Progenitor cell of endocrine pancreas (in vitro differentiated cells): ENCODE data around the gene FAM25G. TPM values are rescaled to one million over a fixed set of nuclear protein-coding genes. Genes with fewer than 3 reads are reported as not detected.

Experiments
- DNase-seq: peaks from one replicate; pipeline ENCODE4 v3.0.0; 2021; ENCODE audit warnings: low spot score; ENCODE audit not compliant: unreplicated experiment
- H3K27ac Mint-ChIP-seq: 2 replicates; pipeline ENCODE4 v1.8.0; 2021; ENCODE audit warnings: mild to moderate bottlenecking, moderate library complexity, mixed read lengths
- H3K27me3 Mint-ChIP-seq: 2 replicates; pipeline ENCODE4 v1.8.0; 2021; ENCODE audit warnings: mixed read lengths
- H3K36me3 Mint-ChIP-seq: 2 replicates; pipeline ENCODE4 v1.8.0; 2022; ENCODE audit warnings: mixed read lengths; ENCODE audit not compliant: insufficient read depth
- H3K4me1 Mint-ChIP-seq: 2 replicates; pipeline ENCODE4 v1.8.0; 2021; ENCODE audit warnings: low read depth, mixed read lengths
- H3K4me3 Mint-ChIP-seq: 2 replicates; pipeline ENCODE4 v1.8.0; 2021; ENCODE audit warnings: low read depth, mild to moderate bottlenecking, moderate library complexity, mixed read lengths
- H3K9me3 Mint-ChIP-seq: 2 replicates; pipeline ENCODE4 v1.8.0; 2021; ENCODE audit warnings: low read depth, mixed read lengths
- total RNA-seq: library from RNA; stranded (reverse); gene quantifications from 2 replicates; pipeline ENCODE4 v1.2.1, GENCODE V29; 2021
- TF ChIP-seq, protein P1 (sequence below): fragments of 200-600 bp; sonication (generic); IDR thresholded peaks from one replicate; pipeline ENCODE4 v1.5.0; 2021; ENCODE audit warnings: antibody characterized with exemption, mild to moderate bottlenecking; ENCODE audit not compliant: unreplicated experiment

Gene FAM25G
- total RNA-seq, 1 donor from 2014 or later, result not detected

DNA sequence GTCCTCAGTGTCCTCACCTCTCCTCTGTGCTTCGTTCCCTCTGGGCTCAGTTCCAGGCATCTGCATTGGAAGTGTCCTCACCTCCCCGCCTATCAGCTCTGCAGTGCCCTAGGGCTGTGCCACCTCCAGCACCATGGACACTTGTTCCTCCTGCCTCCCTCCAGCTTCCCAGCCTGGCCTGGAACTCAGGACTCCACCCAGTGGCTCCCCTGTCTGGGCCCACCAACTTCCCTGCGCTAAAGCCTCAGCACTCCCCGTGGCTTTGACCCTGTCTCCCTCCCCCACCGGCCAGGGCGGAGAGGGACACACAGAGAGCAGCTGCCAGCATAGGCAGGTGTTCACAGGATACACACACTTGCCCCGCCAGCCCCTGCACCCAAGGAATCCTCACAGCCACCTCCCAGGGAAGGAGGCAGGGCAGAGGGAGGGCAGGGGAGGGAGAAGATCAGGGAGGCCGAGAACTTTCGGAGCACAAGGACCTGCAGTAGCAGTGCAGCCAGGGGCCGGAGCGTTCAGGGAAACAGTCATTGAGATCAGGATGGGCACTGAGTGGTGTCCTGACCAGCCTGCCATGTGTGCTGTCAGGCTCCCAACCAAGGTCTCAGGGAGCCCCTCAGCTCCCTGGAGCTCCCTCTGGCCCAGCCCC is 38.9 kb downstream of the FAM25G start:
- Mint-ChIP-seq H3K9me3 (no peaks in the 10 kb centered on the region), H3K4me3 (no peak overlapping the region), H3K27me3 (peaks cover 28% of the 10 kb centered on the region), H3K4me1 (no peaks in the 10 kb centered on the region), H3K27ac (no peak overlapping the region), H3K36me3 (no peaks in the 10 kb centered on the region)
- TF ChIP-seq, protein P1, sequence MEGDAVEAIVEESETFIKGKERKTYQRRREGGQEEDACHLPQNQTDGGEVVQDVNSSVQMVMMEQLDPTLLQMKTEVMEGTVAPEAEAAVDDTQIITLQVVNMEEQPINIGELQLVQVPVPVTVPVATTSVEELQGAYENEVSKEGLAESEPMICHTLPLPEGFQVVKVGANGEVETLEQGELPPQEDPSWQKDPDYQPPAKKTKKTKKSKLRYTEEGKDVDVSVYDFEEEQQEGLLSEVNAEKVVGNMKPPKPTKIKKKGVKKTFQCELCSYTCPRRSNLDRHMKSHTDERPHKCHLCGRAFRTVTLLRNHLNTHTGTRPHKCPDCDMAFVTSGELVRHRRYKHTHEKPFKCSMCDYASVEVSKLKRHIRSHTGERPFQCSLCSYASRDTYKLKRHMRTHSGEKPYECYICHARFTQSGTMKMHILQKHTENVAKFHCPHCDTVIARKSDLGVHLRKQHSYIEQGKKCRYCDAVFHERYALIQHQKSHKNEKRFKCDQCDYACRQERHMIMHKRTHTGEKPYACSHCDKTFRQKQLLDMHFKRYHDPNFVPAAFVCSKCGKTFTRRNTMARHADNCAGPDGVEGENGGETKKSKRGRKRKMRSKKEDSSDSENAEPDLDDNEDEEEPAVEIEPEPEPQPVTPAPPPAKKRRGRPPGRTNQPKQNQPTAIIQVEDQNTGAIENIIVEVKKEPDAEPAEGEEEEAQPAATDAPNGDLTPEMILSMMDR, result no peak
- DNase-seq, result no peak

DNA sequence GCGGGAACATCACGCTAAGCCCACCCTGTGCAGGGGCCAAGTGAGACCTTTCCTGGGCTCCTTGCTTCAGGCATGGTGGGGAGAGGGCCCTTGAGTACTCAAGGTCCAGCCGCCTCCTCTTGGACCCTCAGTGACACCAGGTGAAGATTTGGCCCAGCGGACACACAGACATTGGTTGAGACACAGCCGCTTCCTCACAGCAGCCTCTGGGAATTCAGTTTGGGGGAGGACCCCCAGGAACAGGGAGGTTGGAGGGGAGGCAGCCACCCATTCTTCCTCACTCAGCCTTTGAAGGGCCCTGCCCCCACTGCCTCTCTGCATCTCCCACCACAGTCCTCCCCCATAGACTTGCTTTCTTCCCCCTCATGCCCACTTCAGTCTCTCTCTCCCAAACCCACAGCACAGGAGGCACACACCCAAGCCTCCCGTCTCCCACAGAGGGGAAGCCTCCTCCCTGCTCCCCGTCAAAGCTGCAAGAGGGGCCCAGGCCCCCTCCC is 39.5 kb downstream of the FAM25G start:
- peaks cover 28% of the 10 kb centered on the region for H3K27me3 Mint-ChIP-seq
- no peaks in the 10 kb centered on the region for H3K36me3 Mint-ChIP-seq
- H3K9me3 Mint-ChIP-seq, result no peaks in the 10 kb centered on the region
- no peaks in the 10 kb centered on the region for H3K4me1 Mint-ChIP-seq
- H3K4me3 Mint-ChIP-seq, result no peak overlapping the region
- TF ChIP-seq, protein P1, result no peak
- no peak overlapping the region for H3K27ac Mint-ChIP-seq
- no peak for DNase-seq

DNA sequence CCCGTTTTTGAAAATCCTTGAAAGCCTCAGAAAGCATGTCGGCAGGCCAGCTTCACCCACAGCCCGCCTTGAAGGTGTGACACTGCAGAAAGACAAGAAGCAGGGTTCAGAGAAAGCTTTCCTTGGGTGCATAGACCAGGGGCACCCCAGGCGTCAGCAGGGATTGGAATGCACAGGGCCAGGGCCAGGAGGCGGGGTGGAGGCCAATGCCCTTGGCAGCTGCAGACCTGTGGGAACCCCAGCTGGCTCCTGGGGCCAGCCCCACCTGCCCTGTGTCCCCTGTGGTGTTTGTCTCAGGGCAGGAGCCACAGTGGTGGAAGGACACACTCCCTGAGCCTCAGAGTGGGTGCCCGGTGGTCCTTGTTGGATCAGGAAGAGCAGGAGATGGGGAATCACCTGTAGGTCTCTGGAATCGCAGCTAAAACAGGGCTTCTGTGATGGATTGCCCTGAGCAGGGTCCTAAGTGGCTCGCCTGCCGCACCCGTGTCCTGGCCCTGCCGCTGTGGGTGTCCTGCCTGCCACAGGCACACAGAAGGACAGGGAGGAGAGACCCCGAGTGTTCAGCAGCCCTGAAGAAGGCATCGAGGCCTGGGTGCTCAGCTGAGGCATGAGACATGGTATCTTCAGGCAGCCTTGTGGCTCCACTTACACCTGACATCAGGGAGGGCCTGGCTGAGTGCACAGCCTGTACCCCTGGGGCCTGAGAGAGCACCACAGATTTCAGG is 40.1 kb downstream of the FAM25G start:
- Mint-ChIP-seq H3K27me3 (peaks cover 28% of the 10 kb centered on the region), H3K36me3 (no peaks in the 10 kb centered on the region), H3K9me3 (no peaks in the 10 kb centered on the region), H3K27ac (no peak overlapping the region), H3K4me1 (no peaks in the 10 kb centered on the region), H3K4me3 (no peak overlapping the region)
- TF ChIP-seq, protein P1, result no peak
- DNase-seq, result no peak

DNA sequence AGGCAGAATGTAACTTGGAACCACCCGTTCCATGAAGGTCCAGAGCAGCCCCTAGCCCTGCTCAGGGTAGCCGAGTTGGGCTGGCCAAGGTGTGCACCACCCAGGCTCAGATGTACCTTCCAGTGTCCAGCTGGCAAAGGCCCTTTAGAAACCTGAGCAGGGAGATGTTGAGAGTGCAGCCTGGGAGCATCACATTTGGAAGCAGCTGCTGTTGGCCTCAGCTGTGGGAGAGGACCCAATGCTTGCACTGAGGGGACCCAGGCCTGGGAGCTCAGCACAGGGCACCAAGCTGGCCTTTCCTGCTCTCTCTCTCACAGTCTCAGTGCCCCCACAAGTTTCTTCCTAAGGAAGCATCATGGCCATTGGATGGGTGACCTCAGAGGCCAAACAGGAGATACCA is 41.1 kb downstream of the FAM25G start:
- no peak for DNase-seq
- H3K4me1 Mint-ChIP-seq, result no peaks in the 10 kb centered on the region
- H3K9me3 Mint-ChIP-seq, result peaks cover 6% of the 10 kb centered on the region
- no peaks in the 10 kb centered on the region for H3K36me3 Mint-ChIP-seq
- no peak overlapping the region for H3K27ac Mint-ChIP-seq
- H3K4me3 Mint-ChIP-seq, result no peak overlapping the region
- H3K27me3 Mint-ChIP-seq, result peaks cover 27% of the 10 kb centered on the region
- TF ChIP-seq, protein P1, result no peak

DNA sequence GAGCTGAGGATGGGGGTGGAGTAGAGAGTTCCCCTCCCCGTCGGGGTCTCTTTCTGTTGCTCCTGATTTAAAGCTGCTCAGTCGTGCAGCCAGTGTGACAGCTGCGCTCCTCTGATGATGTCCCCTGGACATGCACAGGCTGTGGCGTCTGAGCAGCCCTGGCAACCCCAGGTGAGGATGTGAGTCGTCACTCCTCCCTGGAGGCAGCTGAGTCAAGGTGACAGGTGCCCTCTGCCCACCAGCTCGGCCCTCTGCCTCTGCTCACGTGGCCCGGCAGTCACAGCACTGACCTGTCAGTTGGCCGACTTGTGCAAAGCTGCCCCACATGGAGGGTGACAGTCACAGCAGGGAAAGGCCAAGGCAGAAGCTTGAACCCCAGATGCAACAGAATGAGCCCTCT is 41.5 kb downstream of the FAM25G start:
- no peaks in the 10 kb centered on the region for H3K36me3 Mint-ChIP-seq
- peaks cover 23% of the 10 kb centered on the region for H3K27me3 Mint-ChIP-seq
- DNase-seq, result no peak
- H3K27ac Mint-ChIP-seq, result no peak overlapping the region
- H3K9me3 Mint-ChIP-seq, result peaks cover 11% of the 10 kb centered on the region
- no peaks in the 10 kb centered on the region for H3K4me1 Mint-ChIP-seq
- no peak overlapping the region for H3K4me3 Mint-ChIP-seq
- TF ChIP-seq, protein P1, result no peak
